GM19099 (cell line): ENCODE data around the gene C10orf143.

Experiments used
- POLR2A ChIP-seq: IDR thresholded peaks from 3 replicates; pipeline ENCODE4 v1.6.1; 2011; ENCODE audit warnings: low read depth; ENCODE audit not compliant: insufficient read length; ENCODE audit errors: extremely low read depth

Gene C10orf143

DNA sequence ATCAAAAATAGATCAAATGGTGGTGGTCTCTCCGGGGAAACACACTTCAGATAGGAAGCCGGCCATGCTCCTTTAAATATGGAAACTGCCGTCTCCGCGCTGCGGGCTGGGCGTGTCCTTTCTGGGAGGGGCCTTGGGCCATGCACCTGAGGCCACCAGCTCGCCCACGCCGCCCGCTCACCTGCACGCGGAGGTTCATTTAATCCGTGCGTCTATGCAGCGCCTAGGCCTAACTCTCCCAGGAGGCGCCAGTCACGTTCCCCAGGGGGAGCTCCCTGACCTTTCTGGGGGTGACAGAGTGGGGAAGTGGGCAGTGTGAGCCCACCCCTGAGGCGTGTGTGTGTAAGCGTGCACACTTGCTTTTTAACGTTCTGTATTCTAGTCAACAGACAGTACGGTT, 64.0 kb downstream of the C10orf143 start:
- no peak for TF ChIP-seq POLR2A

DNA sequence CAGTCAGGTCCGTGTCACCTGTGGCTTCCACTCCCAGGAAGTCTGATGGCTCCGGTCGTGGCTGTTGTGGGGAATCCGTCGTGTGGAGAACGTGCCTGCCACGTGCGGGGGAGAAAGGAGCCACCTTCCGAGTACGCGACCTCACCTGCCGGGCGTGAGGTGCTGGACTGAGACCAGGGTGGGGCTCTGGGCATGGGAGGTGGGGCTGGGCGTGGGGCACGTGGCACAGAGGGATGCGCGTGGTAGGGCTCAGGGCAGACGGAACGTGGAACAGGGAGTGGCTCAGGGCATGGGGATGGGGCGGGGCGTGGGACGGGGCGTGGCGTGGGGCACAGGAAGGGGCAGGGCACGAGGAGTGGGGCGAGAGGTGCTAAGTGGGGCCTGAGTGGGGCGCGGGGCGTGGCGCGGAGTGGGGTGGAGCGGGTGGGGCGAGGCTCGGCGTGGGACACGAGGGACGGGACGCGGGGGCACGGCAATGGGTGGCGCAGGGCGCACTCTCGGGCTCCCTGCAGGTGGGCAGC, 64.8 kb downstream of the C10orf143 start:
- no peak for TF ChIP-seq POLR2A

GRCh38 chr10:130045091-130045652, 65.5 kb downstream of the C10orf143 start:
- no peak for TF ChIP-seq POLR2A

DNA sequence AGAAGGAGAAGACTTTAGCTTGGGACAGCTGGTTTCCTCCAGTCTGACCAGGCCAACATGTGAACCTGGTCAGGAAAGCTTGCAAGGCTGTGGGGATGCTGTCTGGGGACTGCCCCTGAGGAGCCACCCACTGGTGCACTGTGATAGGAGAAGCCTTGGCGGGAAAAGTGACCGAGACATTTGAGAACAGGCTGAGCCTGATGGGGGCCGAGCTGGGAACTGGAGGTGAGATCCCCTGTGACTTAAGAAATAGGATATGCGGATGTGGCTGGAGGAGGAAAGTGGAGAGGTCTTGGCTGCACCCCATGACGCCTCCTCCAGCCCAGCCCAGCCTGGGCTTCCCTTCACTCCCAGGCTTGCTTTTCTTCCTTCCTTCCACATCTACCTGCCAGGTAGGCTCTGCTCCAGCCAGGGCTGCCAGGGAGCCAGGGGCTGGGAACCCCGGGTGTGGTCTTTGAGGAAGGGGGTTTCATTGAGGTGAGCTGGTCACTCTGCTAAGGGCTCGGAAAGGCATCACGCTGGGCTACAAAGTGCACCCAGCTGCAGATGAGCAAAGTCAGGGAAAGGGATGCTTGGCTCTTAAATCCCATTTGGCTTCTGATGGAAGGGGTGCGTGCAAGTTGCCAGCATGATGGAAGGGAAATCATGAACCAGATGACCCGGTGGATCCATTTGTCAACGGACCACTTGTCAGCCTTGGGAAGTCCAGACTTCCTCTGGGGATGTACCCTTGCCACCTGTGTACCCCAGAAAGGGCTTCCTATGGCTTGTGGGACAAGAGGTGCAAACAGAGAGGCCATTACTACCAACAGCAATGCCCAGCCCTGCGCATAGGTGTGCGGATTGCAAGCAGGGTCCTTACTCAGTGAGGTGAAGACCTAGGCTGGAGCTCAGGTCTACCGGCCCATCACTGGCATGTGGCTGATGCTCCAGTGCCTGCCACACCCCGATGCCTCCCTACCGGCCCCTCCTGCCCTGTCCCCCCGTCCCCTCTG, 66.3 kb downstream of the C10orf143 start:
- TF ChIP-seq POLR2A: no peak

- no peak for TF ChIP-seq POLR2A
Measured at GRCh38 chr10:130043491-130043890, 67.1 kb downstream of the C10orf143 start.

GRCh38 chr10:130042381-130042780, 68.2 kb downstream of the C10orf143 start:
- no peak for TF ChIP-seq POLR2A

- no peak for TF ChIP-seq POLR2A
Measured at GRCh38 chr10:130041451-130042371, 68.9 kb downstream of the C10orf143 start.

DNA sequence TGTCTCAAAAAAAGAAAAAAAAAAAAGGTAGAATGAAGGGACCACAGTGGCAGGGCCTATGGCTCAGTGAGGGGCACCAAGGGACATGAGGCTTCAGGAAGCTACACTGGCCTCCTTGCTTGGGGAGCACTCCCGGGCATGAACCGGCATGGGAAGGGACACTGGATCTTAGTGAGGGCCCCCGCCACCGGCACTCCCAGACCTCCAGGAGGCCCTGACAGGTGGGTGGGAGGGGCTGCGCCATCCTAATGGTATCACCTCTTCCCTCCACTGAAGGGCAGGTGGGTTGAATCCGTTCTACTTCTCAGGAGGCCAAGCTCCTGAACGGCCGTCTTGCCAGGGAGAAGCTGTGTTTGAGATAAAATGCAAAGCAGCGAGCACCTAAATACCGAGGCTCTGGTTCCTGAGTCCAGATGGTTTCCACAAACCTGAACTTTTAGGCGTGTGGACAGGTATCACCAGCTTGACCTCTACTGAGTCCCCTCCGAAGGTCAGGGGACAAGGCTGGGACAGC, 69.8 kb downstream of the C10orf143 start:
- TF ChIP-seq POLR2A: no peak

DNA sequence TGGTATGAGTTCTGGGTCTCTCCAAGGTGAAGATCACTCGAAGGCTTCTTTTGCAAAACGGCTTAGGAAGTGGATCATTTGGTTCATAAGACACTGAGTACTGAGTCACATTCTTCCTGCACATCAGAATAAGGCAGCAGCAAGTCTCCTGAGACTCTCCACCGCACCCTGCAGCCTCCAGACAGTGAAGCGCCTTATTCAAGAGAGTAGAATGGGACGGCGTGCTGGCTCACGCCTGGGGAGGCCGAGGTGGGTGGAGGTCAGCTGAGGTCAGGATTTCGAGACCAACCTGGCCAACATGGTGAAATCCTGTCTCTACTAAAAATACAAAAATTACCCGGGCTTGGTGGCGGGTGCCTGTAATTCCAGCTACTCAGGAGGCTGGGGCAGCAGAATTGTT, 70.3 kb downstream of the C10orf143 start:
- no peak for TF ChIP-seq POLR2A

DNA sequence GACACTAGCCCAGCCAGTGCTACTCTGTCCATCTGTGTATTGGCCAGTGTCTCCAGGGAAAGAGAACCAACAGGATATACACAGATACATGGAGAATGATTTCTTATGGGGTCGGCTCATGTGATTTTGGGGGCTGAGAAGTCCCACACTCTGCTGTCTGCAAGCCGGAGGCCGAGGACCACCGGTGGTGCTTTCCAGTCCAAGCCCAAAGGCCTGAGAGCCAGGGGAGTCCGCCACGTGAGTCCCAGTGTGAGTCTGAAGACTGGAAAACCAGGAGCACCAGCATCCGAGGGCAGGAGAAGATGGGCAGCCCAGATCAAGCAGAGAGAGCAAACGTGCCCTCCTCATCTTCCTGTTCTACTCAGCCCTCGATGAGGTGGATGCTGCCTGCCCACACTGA, 71.5 kb downstream of the C10orf143 start:
- TF ChIP-seq POLR2A: no peak

DNA sequence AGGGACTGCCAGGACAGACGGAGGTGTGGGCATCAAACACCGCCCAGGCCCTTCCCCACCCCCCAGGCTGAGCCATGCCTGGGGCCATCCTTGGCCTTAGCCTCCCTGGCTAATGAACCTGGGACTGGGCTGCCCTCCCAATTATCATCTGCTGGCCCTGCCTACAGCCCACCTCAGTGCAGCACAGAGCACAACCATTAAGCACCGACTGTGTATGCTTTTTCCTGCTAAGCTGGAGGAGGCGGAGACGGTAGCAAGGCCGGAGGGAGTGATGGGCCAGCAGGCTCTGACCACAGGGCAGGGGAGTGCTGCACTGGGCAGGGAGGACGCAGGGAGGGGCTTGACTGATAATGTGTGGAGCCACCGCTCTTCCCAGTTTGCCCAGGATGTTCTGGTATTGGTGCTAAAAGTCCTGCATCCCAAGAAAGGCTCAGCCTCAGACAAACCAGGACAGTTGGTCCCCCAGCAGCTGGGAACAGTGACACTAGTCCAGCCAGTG, 72.0 kb downstream of the C10orf143 start:
- TF ChIP-seq POLR2A: no peak

DNA sequence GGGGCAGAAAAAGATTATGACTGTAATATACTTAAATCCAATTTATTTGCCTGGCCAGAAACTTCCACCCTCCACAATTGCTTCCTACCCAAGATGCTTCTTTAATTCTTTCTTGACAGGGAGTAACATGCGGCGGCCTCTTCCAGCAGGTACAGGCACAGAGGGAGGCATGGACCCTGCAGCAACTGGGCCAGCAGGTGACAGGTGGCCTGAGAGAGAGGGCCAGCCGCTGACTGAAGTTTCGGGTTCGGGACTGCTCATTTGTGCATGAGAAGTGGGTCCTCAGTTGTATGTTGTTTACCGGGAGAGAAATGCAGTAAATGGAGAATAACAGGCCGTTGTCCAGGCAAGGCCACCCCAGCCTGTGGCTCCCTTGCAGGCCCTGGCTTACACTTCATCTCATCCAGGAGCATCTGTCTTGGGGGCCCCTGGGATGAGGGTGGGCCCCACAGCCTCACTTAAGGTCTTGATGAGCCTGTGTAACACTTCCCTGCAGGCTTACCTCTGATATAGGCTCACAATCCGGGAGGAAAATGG, 72.5 kb downstream of the C10orf143 start:
- TF ChIP-seq POLR2A: no peak

GRCh38 chr10:130037169-130037661, 73.4 kb downstream of the C10orf143 start:
- no peak for TF ChIP-seq POLR2A
